GM19043 (cell line): Measurements from ENCODE around the gene SLC6A20.

ENCODE experiments used
- ATAC-seq: cut with Tn5 transposase; IDR thresholded peaks from one replicate; pipeline ENCODE4 v1.9.1; 2021; ENCODE audit warnings: low read depth; ENCODE audit not compliant: unreplicated experiment

SLC6A20 gene

DNA sequence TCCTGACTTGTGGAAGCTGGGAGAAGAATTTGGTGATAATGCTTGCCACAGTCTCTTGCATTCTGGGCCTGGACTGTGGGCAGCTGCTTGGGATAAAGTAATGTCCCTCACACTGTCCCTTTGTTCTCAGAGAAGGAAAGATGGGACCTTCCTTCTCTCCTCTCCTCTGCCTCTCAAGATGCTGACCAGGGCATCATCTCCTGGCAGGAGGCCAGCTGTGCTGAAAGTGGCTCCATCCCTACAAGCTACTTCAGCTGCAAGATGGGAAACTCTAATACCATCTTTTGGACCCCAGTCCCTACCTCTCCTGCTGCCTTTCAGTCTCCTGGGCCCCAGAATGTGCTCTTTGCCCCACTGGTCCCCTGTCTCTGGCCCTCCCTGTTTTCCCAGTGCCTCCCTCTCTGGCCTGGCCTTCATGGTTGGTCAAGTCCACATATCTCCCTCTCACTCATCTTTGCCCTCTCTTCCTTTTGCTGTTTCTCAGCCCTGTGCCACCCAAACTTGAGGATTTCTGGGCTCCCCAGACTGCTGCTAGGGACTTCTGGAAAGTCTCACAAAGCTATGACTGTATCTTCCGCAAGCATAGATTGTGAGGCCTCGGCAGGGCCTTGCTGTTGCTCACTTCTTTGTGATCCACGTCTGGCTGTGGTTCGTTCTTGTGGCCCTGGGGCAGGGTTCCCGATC is 7.1 kb upstream of the SLC6A20 start:
- no peak for ATAC-seq

DNA sequence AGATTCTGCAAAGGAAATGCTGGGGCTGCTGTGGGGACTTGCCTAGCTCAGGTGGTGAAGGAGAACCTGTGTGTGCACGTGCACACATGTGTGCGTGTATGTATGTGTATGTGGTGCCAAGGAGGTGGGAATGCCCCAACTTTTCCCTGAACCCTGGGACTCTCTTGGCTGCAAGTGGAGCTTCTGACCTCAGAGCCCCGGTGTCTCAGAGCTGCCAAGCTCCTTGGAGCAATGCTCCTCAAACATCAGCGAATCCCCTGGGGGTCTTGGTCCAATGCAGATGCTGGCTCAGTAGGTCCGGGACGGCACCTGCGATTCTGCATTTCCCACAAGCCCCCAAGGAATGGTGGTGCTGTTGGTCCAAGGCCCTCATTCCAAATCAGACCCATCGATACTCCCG is 5.8 kb upstream of the SLC6A20 start:
- no peak for ATAC-seq

DNA sequence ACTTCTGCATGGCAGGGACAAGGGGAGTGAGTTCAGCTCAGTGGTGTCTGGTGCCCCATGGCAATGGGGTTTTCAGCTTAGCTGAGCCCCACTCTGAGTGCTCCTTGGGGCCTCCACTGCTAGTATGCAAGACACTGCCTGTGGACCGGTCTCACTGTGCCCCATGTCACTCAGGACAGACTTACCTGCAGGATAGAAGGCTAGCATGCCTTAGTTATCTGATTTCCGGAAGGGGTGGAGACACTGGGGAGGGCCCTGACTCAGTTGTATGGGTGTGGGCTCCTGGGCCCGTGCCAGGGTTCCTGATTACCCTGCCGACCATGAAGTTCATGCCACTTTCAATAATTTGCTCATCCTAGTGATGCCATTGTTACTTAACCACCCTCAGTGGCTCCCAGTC is 4.3 kb upstream of the SLC6A20 start:
- no peak for ATAC-seq

DNA sequence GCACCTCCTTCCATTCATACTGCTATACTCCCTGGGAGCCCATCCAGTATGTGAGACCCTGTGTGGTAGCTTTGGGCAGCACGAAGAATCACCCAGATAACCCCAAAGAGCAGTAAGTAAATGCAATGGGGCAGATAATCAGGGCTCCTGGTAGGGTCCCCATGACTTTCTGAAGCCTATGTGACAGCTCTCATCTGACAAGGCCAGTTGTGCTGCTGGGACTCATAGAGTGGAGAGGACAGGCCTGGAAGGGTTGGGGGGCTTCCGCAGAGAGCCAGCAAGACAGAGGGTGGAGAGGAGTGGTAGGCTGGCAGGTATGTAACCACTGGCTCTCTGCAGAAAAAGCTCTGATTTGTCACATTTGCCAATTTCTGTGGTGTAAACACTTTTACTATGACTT is 3.2 kb upstream of the SLC6A20 start:
- no peak for ATAC-seq

DNA sequence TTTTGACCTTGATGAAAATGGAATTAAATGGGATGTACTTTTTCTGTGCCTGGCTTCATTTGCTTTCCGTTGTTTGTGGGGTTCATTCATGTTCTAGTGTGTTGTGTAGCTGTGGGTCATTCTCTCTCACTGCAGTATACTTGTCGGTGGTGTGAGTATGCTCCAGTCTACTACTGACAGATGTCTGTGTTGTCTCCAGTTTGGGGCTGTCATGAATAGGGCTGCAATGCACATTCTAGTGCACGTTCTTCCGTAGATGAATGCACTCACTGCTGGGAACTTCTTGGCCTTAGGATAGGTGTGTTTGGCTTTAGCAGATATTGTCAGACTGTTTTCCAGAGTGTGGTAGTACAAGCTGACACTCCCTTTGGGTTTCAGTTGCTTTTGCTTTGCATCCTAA is 1.7 kb upstream of the SLC6A20 start:
- no peak for ATAC-seq

DNA sequence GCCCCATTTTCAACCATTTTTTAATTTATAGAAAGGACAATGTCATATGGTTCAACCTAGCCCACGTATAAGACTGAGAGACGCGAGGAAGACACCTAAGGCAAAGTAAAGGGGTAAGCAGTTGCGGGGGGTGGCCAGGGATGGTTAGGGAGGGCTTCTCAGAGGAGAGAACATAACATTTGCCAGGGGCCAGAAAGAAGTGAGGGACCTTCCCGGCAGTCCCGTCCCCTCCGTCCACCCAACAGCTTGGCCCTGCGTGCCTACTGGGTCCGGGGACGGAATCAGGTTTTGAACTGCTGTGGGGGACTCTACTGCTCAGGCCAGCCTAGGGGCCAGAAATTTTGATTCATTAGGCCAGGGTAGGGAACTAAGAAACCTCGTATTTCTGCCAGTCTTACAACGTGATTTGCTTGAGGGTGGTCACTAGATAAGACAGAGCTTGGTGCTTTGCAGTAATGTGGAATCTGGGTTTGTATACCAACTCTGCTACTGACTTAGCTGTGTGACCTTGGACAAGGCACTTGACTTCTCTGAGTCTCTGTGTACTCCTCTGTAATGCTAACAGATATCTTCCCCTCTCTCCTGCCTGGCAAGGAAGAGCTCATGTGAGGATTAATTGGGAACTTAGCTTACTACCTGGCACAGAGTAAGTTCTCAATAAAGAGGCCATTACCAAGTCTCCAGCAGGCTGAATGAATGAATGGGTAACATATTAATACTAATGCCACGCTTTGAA is 734 bp upstream of the SLC6A20 start:
- ATAC-seq = no peak

DNA sequence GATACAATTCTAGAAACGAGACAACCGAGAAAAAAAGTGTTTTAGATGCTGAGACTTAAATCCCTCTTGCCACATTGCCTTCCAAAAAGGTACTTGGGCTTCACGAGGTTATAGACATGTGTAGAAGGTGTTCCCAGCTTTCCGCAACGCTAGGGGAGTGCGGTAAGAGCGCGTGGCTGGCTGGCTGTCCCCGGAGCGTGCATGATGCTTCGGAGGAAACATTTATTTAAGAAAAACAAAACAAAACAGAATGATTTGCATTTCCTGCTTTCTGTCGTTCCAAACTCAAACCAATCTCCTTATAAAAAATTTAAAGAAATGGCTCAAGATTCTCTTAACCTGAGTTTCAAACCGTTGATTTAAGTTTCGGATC is 841 bp downstream of the SLC6A20 start:
- no peak for ATAC-seq

DNA sequence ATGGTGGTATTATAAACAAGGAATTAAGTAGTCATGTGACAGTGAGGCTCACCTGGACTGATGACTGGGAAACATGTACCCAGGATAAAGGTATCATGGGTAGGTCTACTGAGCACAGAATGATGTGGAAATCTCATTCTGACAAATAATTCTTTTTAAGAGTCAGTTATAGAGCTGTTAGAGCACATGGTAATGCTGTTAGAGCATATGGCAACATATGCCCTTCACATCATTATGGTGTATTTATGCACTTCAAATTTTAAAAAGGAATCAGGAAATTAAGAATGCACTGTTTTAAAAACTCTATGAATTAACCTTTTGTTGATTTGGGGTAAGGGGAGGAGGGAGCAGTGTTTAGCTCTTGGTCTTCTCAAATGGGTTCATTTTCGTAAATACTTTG is 1.7 kb downstream of the SLC6A20 start:
- ATAC-seq = no peak

DNA sequence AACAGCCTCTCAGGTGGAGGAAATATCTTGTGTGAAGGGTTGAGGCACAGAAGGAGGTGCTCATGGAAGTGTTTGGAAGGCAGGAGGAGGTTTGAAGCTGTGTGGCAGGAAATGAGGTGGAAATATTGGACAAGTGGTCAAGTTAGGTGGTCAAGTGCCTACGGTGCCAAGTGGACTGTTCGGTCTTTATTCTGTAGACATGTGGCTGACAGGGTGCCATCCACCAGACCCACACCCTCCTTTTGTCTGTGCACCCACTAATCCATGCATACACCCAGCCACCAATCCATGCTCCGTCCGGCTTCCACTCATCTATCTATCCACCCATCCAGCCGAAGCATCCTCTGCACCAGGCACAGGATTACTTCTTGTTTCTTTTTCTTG is 2.2 kb downstream of the SLC6A20 start:
- ATAC-seq = no peak

DNA sequence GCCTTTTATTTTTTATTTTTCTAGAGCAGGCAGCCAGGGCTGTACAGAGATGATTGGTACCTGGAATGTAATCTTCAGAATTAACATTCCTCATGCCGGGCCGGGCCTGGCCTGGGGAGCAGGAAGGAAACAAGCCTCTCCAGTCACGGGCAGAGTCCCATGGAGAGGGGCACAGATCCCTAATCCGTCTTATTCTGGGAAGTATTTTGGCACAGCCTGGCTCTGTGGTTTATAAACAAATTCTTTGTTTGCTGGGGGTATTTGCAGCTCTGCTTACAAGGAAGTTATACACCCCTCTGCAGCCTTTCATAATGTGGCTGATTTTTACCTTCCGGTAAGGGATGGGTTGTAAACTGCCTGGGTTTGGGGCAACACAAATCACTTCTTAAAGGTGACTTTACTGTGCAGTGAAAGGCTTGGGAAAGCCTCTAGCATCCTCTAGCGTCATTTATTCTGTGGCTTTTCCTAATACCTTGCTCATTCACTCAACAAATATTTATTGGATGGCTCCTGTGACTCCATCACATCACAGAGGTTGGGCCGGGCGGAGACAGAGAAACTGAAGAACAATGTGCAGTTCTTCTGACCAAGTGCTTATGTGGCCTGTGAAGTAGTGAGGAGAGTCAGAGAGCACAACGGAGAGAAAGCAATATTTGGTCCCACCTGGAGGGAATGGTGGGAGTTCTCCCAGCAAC is 2.7 kb downstream of the SLC6A20 start:
- ATAC-seq = no peak

DNA sequence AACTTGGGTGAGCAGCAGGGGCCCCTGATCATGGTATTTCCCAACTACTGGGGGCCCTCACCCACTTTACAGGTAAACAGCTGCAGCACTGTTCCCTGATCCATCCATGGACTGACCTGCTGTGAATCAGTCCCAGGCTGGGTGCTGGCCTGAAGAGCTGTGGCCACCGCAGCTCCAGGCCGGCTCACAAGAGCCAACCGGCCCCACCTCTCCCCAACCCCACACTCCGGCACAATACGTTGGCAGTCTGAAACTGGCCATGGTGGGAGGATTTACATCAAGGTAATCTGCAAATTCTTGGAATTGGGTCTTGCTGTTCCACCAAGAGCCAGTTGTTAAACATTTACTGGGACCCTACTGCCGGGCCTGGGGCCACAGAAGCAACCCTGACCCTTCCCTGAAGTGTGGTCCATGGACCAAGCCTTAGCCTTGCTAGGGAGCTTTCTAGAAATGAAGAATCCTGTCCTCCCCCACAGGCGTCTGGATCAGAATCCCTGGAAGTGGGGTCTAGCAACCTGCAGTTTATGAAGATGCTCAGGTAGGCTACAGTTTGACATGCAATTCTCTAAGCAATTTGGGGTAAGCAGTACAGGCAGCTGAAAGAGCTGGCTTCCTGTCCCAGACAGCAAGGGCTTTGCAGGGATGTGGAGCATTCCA is 3.7 kb downstream of the SLC6A20 start:
- ATAC-seq = no peak

DNA sequence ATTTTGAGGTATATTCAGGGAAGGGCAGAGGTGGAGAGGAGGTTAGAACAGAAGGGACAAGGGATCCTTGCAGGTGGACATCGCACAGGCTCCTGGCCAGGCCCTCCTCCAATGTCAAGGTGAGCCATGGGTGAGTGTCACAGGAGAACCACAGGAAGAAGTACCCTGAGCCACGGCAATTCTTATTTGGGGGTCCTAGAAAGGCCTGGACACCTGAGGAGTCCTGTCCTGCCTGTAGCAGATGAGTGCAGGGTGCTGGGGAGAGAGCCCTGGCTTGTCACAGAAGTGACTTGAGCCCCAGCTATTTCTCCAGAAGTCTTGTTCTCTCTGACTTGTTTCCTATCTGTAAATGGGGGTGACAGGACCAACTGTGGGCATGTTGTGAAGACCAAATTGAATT is 4.3 kb downstream of the SLC6A20 start:
- no peak for ATAC-seq

DNA sequence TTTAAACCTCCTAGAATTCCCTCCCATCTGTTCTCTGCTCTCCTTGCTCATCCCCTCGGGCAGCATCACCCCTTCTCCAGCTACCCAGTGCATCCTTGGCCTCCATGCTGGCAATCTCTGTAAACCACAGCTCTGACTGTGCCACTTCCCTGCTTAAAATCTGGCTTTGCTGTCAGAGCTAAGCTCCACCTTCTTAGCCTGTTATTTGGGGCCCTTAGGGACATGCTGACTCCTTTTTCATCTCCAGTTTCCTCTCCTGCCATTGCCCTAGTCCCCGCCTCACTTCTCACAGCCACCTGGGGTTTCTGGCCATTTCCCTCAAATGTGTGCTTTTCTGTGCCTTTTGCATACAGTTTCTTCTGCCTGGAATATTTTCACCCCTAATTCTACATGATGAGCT is 5.7 kb downstream of the SLC6A20 start:
- no peak for ATAC-seq

DNA sequence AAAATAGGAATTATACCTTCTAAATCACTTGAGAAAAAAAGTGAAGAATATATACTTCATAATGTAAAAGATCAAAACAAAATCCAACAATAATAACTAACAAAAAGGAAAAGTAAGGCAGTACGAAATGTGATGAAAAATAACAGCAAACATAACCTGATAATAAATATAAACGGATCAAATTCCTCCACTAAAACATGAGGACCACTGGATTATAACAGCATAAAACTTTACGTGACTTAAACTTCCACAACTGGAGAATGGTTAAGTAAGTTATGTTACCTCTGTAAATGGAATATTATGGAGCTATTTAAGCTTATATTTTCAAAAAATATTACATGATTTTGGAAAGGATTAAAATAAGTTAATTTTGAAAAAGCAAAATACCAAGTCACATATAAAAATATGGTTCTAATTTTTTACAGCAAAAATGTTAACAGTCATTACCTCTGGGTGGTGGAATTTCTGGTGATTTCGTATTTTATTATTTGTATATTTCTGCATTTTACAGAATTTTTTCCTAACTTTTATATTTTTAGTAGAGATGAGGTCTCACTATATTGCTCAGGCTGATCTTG is 7.0 kb downstream of the SLC6A20 start:
- no peak for ATAC-seq

DNA sequence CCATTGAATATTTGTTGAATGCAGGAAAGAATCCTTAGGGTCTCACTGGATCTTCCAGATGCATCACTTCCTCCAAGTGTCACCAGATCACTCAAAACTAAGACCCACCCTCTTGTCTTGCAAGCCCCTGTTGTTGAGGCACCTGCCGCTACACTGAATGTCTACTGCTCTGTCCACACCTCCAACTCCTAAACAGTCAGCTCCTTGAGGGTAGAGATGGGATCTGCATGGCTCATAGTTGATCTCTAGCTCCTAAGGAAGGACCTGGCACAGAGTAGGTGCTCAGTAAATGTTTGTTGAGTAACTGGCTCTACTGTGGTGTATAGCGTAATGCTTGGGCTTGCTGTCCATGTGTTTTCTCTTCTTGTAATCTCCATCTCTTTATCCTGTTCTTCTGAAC is 8.8 kb downstream of the SLC6A20 start:
- ATAC-seq = no peak

DNA sequence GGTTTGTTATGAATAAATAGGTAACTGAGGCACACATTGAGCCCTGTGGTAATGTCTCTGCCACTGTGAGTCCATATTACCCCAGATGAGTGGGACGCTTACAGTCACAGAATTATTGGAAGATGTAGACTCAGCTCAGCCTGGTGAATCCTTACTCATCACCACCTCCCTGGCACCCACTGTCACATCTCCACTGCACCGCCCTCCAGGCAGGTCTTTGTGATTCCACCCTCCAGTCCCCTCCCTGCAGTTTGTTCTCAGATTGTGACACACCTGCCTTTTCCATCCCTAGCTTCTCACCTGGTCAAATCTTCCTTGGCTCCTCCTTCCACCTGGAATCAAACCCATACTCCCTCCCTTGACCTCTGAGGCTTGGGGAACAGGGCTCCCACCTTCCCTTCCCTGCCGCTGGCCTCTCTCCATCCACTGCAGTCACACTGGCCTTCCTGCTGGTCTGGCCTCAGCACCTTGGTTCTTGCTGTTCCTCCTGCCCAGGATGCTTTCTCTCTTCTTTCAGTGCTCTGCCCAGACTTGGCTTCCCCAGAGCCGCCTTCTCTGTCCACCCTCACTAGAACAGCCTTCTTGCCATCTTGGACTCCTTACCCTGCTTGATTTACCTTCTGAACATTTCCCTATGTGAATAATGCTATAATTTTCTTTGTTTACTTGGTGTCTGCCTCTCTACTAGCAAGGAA is 9.4 kb downstream of the SLC6A20 start:
- no peak for ATAC-seq

DNA sequence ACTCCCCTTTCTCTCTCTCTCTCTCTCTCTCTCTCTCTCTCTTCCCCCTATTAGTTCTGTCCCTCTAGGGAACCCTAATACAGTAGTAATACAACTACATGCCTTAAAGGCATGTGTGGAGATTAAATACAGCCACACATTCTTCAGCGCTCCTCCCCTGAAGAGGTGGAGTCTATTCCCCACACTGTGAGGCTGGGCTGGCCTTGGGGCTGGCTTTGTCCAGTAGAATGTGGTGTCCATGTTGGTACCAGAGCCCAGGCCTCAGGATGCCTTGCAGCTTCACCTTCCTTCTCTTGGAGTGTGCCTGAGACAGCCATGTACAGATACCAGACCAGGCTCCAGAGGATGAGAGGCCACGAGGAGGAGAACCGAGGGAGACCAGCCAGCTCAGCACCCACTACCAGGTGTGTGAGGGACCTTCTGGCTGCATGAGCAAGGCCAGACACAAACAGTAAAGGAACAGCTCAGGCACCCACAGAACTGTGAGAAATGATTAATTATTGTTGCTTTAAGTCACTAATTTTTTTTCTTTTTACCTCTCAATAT is 10.7 kb downstream of the SLC6A20 start:
- ATAC-seq = no peak

DNA sequence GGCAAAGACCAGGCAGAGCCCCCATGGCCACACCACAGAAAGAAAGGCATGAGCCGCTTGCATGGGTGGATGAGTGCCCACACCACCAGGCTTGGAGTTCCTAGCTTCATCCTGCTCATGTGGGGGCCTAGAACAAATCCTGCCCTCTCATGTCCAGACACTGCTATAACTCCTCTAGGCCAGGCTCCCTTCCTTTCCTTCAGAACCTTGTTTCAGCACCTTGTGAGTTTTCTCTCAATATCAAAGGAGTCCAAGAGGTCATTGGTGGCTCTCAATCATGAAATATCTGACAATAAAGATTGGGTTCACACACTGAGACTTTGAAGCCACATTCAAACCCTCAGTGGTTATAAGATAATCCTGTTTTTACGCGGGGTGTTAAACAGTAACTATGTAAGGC is 12.7 kb downstream of the SLC6A20 start:
- ATAC-seq = no peak

DNA sequence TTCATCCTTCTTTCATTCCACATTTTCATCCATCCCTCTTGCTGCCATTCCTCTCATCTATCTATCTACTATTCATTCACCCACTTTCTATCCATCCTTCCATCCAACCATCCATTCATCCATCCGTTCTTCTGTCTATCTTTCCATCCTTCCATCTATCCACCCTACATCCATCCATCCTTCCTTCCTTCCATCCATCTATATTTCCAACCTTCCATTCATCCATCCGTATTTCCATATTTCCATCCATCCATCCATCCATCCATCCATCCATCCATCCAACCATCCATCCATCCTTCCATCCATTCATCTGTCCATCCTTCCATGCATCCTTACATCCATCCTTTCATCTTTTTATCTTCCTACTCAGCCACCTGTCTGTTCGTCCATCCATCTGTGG is 14.0 kb downstream of the SLC6A20 start:
- ATAC-seq = no peak

DNA sequence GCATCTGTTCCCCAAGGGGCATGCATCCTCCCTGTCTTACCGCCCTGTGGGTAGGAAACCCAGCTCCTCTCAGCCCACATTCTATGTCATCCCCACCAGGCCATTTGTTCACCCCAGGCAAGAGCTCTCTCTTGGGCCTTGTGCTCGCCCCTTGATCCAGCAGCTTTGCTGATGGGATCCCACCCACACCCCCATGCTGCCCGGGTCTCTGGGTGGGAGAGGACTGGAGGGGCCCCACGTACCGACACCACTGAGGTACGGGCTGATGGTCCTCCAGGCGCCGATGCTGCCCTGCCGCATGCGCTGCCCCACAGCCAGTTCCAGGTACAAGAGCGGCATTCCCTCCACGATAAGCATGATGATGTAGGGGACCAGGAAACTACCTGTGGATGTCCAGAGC is 14.5 kb downstream of the SLC6A20 start:
- no peak for ATAC-seq
